Keratinocyte (primary cell): ENCODE measurements around the gene SLX4IP.

Source experiments
- EZH2 ChIP-seq: IDR thresholded peaks from one replicate; pipeline ENCODE4 v1.6.1; 2012; ENCODE audit warnings: inconsistent platforms, mild to moderate bottlenecking, low read length, moderate library complexity
- TF ChIP-seq, protein P1 (sequence below), 3 experiments: IDR thresholded peaks in 1 of 3; conservative IDR thresholded peaks in 1 of 3; optimal IDR thresholded peaks in 1 of 3; 2 replicates in 2 of 3; 3 replicates in 1 of 3; pipeline versions ENCODE3 to v1.5.1; 2011; ENCODE audit warnings: low read length in 3 of 3, mild to moderate bottlenecking in 3 of 3, moderate library complexity in 2 of 3, control low read depth in 1 of 3, inconsistent platforms in 1 of 3; ENCODE audit not compliant: insufficient read depth in 2 of 3; ENCODE audit errors: extremely low read depth in 1 of 3

DNA sequence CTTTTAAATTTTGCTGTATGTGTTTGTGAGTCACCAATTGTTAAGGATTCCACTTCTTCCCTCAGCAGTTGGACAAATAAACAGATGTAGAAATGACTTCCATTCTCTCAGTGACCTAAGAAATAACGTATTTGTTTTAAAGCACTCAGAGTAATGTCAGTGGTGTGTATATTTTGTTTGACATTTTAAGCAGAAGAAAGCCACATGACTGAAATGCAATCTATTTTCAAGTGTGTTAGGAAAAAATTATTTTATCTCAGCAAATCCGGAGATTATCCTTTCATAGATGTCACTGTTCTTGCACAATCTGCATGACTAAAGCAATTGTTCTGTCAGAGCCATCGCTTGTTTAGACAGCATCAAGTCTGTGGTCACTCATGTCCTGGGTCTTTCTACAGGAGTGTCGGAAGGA lies 161.6 kb downstream of the SLX4IP start:
- TF ChIP-seq, protein P1, sequence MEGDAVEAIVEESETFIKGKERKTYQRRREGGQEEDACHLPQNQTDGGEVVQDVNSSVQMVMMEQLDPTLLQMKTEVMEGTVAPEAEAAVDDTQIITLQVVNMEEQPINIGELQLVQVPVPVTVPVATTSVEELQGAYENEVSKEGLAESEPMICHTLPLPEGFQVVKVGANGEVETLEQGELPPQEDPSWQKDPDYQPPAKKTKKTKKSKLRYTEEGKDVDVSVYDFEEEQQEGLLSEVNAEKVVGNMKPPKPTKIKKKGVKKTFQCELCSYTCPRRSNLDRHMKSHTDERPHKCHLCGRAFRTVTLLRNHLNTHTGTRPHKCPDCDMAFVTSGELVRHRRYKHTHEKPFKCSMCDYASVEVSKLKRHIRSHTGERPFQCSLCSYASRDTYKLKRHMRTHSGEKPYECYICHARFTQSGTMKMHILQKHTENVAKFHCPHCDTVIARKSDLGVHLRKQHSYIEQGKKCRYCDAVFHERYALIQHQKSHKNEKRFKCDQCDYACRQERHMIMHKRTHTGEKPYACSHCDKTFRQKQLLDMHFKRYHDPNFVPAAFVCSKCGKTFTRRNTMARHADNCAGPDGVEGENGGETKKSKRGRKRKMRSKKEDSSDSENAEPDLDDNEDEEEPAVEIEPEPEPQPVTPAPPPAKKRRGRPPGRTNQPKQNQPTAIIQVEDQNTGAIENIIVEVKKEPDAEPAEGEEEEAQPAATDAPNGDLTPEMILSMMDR (optimal IDR thresholded peaks at IDR 0.05 in 1 of 3, IDR thresholded peaks at IDR 0.05 in 1 of 3, conservative IDR thresholded peaks at IDR 0.05 in 1 of 3; ENCODE audit: extremely low read depth in 1 of 3, insufficient read depth in 2 of 3, low read length in 3 of 3): no peak
- TF ChIP-seq EZH2: no peak
